Skeletal muscle tissue (tissue), 4 donors: ENCODE measurements around the gene PXK. TPM values are rescaled to one million over a fixed set of nuclear protein-coding genes. Genes with fewer than 3 reads are reported as not detected.

ENCODE experiments used
- H3K27ac ChIP-seq: one replicate; pipeline ENCODE4 v1.7.0; 2013; ENCODE audit warnings: mild to moderate bottlenecking, low read depth, low read length, inconsistent platforms
- H3K27me3 ChIP-seq, 3 donors: one replicate each; pipeline ENCODE4 v1.7.0; 2013; ENCODE audit warnings: low read length in 3 of 3; ENCODE audit not compliant: control insufficient read depth in 3 of 3, insufficient read depth in 3 of 3
- H3K36me3 ChIP-seq, 3 donors: one replicate each; pipeline ENCODE4 v1.7.0; 2013; ENCODE audit warnings: low read length in 3 of 3; ENCODE audit not compliant: control insufficient read depth in 3 of 3, insufficient read depth in 3 of 3
- H3K4me1 ChIP-seq, 3 donors: one replicate each; pipeline ENCODE4 v1.7.0; 2013; ENCODE audit warnings: low read length in 3 of 3, mild to moderate bottlenecking in 3 of 3; ENCODE audit not compliant: control insufficient read depth in 3 of 3, insufficient read depth in 3 of 3
- H3K4me3 ChIP-seq, 3 donors: one replicate each; pipeline ENCODE4 v1.7.0; 2013; ENCODE audit warnings: low read length in 3 of 3
- H3K9ac ChIP-seq, 3 donors: one replicate each; pipeline ENCODE4 v1.7.0; 2013; ENCODE audit warnings: low read length in 3 of 3, mild to moderate bottlenecking in 3 of 3, moderate library complexity in 2 of 3, low read depth in 1 of 3
- H3K9me3 ChIP-seq, 3 donors: one replicate each; pipeline ENCODE4 v1.7.0; 2013; ENCODE audit warnings: low read length in 3 of 3; ENCODE audit not compliant: control insufficient read depth in 3 of 3
- total RNA-seq: library from RNA; depleted of rRNA; stranded (reverse); fragments of >200 nt; gene quantifications from one replicate; pipeline ENCODE4 v1.2.3, GENCODE V29; 2014
- donor health status: Osteomylitis.

PXK gene
- total RNA-seq, 1 donor from 2014 or later = 16.2 TPM

DNA sequence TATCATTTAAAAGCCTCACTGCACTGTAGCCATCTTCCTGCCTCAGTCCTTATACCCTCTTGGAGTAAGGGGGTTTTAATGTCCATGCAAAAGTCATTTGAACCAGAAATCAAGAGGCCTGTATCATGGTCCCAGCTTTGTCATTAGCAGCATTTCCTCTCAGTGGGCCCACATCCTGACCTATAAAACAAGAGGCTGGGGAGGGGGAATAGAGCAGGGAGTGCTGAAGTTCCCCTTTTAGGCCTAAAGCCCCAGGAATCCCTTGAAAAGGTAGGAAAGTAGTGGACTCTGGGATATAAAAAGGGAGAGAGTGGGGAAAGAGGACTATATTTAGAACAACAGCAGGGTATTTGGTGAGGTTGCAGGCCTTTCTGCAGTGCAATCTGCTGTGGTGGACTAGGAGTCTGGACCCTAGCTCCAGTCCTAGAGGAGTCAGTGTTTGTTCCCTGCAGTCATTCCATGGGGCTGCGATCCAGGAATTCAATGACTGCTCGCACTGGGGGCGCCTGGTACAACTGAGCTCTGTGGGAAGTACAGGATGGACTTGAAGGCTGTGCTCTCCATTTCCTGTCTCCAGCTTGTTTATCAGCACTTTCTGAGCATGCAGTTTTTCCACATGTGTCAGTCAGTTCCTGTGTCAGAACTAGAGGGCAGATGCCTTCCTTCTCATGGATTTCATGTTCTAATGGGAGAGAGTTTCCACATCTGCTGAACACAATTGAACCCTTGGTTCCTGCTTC lies 54.1 kb downstream of the PXK start:
- Histone ChIP-seq H3K36me3 (peaks cover 0 to 6% (median 2%) of the 10 kb centered on the region in 3 donors), H3K9ac (peak overlapping the region in 1 of 3 donors; percentile 32), H3K4me1 (peaks cover 12 to 27% (median 27%) of the 10 kb centered on the region in 3 donors), H3K27ac (peak overlapping the region; percentile 49), H3K27me3 (no peaks in the 10 kb centered on the region), H3K4me3 (no peak overlapping the region), H3K9me3 (no peaks in the 10 kb centered on the region)

DNA sequence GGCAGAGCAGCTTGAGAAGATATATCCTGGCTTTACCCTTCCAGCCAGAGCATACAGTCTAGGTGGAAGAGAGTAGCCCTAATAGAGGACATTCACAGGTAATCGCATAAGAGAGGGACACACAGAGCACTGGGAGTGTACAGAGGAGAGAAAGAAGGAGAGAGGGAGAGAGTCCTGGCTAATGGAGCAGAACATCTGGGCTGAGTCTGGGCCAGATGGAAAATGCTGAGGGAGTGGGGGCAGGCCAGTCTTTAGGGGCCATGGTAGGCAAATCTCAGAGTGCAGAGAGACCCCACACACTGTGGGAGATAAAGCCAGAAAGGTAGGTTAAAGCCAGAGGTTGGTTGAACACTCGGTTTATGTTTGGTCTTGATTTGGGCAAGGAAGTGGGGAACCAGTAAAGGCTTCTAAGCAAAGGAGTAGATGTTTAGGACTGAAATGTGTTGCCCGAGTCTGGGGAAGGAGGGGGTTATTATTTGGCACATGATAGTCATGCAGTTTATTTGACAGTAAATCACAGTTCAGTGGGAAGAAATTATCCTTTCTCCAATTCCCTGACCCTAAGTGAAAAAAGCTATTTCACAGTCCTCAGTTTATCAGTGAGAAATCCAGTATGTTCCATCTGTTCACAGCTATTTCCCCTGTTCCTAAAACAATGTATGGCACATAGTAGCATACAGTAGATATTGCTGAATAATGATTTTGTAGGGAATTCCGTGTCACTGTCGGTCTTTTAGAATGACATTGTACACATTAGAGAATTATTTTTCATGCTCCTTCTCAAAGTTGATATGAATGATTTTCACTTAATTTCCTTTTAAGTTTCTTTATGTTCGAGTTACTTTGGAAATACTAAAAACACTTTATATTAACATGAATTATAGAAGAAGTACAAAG lies 55.2 kb downstream of the PXK start:
- peaks cover 0 to 4% (median 3%) of the 10 kb centered on the region in 3 donors for H3K36me3 ChIP-seq
- peak overlapping the region; percentile 49 for H3K27ac ChIP-seq
- no peak overlapping the region for H3K4me3 ChIP-seq
- peaks cover 12 to 27% (median 27%) of the 10 kb centered on the region in 3 donors for H3K4me1 ChIP-seq
- H3K27me3 ChIP-seq = no peaks in the 10 kb centered on the region
- H3K9me3 ChIP-seq = no peaks in the 10 kb centered on the region
- H3K9ac ChIP-seq = peak overlapping the region in 1 of 3 donors; percentile 7

DNA sequence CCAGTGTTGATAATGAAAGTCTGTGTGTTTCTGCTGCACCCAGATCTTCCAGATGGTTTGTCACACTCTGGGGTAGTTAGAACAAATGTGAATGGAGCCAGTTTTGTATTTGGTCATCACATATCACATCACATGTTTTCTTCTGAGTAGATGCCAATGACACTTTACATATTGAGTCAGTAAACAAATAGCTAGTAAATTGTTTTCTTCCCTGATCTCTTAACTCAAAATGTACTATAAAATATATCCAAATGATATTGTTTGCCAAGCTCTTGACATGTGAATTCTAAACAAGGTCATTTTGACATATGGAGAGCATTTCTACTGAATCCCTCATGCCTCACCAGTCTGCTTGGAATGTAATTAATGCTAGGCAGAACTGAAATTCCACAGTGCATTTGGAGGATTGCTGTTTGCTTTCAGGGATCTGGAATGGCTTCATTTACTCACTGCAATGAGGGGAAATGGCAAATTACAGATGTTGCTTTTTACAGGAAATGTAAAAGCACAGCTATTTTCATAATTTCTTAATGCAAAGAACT lies 55.9 kb downstream of the PXK start:
- peaks cover 0 to 4% (median 3%) of the 10 kb centered on the region in 3 donors for H3K36me3 ChIP-seq
- no peaks in the 10 kb centered on the region for H3K9me3 ChIP-seq
- peaks cover 12 to 27% (median 23%) of the 10 kb centered on the region in 3 donors for H3K4me1 ChIP-seq
- no peak overlapping the region for H3K27ac ChIP-seq
- no peak overlapping the region for H3K9ac ChIP-seq
- no peaks in the 10 kb centered on the region for H3K27me3 ChIP-seq
- no peak overlapping the region for H3K4me3 ChIP-seq

DNA sequence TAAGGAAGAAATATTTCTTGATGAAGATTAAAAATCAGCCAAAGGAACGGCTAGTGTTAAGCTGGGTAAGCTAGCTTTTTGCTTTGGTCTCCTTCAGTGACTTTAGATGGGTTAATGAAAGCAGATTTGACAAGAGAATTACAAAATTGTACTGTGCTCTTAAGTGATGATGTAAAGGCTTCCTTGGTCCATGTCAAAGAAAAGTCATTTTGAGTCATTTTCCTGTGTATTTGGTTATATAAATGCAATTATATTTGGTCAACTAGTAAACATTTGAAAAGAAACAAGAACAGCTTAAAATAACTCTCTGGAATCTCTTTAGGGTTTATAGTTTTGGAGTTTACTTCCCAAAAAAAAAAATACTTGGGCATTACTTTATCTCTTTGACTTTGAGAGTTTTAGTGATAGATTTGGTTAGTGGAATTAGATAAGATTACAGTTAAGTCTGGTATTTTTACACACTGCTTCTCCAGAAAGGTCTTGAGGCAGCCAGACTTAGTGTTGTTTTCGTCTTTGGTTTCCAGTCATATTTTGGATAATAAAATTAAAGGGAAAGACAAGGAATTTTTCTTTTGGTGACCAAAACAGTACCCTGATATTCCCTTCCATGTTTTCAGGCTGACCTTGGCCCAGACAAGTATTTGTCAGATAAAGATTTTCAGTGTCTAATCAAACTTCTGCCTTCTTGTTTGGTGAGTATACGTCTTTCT lies 58.6 kb downstream of the PXK start:
- H3K9me3 ChIP-seq = no peaks in the 10 kb centered on the region
- H3K4me3 ChIP-seq = no peak overlapping the region
- no peak overlapping the region for H3K9ac ChIP-seq
- no peak overlapping the region for H3K27ac ChIP-seq
- H3K27me3 ChIP-seq = no peaks in the 10 kb centered on the region
- peaks cover 9 to 13% (median 12%) of the 10 kb centered on the region in 3 donors for H3K36me3 ChIP-seq
- H3K4me1 ChIP-seq = peaks cover 12 to 22% (median 19%) of the 10 kb centered on the region in 3 donors

DNA sequence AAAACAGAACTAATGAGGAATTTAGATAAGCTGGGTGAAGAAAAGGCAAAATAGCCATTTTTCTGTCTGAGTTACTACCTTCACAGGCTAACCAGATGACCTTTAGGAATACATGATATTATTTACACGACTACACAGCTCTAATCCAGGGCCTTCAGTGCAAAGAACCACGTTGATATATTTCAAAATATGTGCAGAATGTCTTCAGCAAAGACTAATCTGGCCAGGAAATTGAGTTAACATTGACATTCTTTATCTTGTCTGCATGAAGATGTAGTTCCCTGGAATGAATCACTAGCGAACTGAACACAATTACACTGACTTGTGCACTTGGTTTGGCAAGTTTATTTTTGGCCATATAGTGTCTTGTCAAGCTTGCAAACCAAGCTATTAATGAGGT lies 59.5 kb downstream of the PXK start:
- H3K9me3 ChIP-seq = no peaks in the 10 kb centered on the region
- H3K4me3 ChIP-seq = no peak overlapping the region
- no peak overlapping the region for H3K27ac ChIP-seq
- no peaks in the 10 kb centered on the region for H3K27me3 ChIP-seq
- H3K9ac ChIP-seq = no peak overlapping the region
- peaks cover 8 to 21% (median 19%) of the 10 kb centered on the region in 3 donors for H3K36me3 ChIP-seq
- H3K4me1 ChIP-seq = peaks cover 5 to 15% (median 13%) of the 10 kb centered on the region in 3 donors

DNA sequence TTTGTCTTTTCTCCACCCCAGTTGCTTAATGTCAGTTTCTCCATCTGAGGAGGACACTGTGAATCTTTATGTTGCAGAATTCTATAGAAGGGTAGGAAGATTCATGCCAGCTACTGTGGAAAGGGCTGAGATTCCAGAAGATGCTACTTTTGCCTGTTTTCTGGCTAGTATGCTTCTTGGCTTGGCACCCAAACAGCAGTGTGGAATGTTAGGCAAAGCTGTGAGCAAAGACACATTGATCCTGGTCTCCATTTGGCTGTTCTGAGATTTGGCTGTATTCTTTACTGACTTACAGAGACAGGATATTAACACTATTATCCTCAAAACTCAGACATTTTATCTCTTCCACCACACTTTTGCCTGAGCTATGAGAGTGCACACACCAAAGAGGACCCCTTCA lies 61.6 kb downstream of the PXK start:
- H3K36me3 ChIP-seq = peaks cover 24 to 38% (median 38%) of the 10 kb centered on the region in 3 donors
- H3K9me3 ChIP-seq = no peaks in the 10 kb centered on the region
- H3K27ac ChIP-seq = no peak overlapping the region
- H3K4me3 ChIP-seq = no peak overlapping the region
- H3K9ac ChIP-seq = no peak overlapping the region
- no peaks in the 10 kb centered on the region for H3K4me1 ChIP-seq
- no peaks in the 10 kb centered on the region for H3K27me3 ChIP-seq

DNA sequence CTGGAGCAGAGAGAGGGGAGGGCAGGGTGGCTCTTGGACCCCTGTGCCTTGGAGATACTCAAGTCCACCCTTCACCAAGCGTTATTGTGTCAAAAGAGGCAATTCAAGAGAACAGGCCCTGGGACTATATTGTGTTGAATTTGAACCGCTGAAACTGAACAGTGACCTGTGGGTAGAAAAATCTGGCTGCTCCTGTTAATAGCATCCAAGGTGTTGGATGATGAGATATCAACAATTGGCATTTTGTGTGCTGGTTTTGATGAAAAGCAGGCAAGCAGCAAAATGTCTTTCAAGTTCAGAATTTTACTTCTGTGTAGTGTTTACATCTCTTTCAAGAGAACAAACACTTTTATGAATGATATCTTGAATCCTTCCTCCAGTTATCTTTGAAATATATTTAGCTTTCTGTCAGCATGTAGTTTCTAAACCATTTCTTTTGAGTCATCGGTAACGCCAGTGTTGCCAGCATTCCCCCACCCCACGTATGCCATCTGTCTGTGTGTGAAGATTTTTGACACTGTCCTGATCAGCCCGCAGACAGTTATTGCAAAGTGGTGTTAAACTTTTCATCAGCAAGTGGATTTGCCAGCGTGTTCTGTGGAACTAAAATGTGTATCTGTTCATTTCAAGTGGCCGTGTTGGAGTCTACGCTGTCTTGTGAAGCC lies 66.1 kb downstream of the PXK start:
- H3K9ac ChIP-seq = no peak overlapping the region
- H3K4me1 ChIP-seq = no peaks in the 10 kb centered on the region
- no peaks in the 10 kb centered on the region for H3K9me3 ChIP-seq
- peaks cover 33 to 52% (median 50%) of the 10 kb centered on the region in 3 donors for H3K36me3 ChIP-seq
- H3K4me3 ChIP-seq = no peak overlapping the region
- H3K27ac ChIP-seq = no peak overlapping the region
- H3K27me3 ChIP-seq = no peaks in the 10 kb centered on the region

DNA sequence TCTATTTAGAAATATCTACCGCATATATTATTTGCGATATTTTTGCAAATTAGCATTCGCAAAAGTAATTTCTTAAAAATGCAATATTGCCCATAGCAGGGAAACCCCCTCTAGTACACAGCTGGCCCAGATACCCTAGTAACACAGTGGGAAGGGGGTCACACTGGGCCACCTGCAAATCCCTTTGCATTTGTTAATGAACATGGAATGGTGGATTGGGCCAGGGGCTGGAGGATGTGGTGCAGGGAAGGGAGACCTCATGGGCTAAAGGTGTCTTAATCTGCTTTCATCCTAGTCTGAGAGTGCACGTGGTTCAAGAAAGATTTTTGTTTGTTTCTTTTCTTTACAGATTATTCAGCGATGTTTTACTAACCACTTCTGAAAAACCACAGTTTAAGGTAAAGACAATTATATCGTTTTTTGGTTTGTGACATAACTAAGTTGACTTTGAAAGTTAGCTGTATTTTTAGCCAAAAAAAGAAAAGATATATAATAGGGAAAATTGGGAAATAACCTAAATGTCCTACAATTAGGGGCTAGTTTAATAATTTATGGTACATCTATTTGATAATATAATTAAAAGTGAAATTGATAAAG lies 70.9 kb downstream of the PXK start:
- Histone ChIP-seq H3K9ac (no peak overlapping the region), H3K36me3 (peaks cover 16 to 29% (median 24%) of the 10 kb centered on the region in 3 donors), H3K4me1 (no peaks in the 10 kb centered on the region), H3K4me3 (no peak overlapping the region), H3K27me3 (no peaks in the 10 kb centered on the region), H3K27ac (no peak overlapping the region), H3K9me3 (no peaks in the 10 kb centered on the region)

DNA sequence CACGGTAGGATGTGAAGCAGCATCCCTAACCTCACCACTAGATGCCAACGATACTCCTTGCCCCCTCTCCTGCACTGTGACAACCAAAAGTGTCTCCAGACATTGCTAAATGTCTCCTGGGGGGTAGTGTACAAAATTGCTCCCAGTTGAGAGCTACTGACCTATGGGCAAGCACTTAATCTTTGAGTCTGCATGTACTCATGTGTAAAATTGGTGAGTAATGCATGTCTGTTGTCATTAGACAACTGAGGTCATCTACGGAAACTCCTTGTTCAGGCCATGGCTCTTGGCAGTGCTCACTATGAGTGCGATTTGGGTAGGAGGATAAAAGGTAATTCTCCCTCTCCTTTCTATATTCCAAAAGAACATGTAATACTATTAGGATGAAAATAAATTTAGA lies 71.7 kb downstream of the PXK start:
- no peaks in the 10 kb centered on the region for H3K27me3 ChIP-seq
- H3K9me3 ChIP-seq = no peaks in the 10 kb centered on the region
- H3K4me1 ChIP-seq = no peaks in the 10 kb centered on the region
- H3K4me3 ChIP-seq = no peak overlapping the region
- no peak overlapping the region for H3K27ac ChIP-seq
- peaks cover 16 to 29% (median 27%) of the 10 kb centered on the region in 3 donors for H3K36me3 ChIP-seq
- H3K9ac ChIP-seq = no peak overlapping the region
